RCC 7860 (cell line): ENCODE data around the gene IGLL5.

Experiments
- DNase-seq: peaks from one replicate; pipeline ENCODE4 v3.0.0-alpha.2; 2015; ENCODE audit warnings: low spot score
- FAIRE-seq: peaks from 2 replicates; lab custom pipeline; 2012; peaks lifted over from hg19 to GRCh38; lab: Jason Lieb, UNC

IGLL5 gene

GRCh38 chr22:22882033-22882717, 5.4 kb upstream of the IGLL5 start:
- no peak for FAIRE-seq

GRCh38 chr22:22883090-22883727, 4.4 kb upstream of the IGLL5 start:
- FAIRE-seq (no peak), DNase-seq (no peak)

More at GRCh38 chr22:22882033-22882717, 5.4 kb upstream of the IGLL5 start:
- DNase-seq: no peak

GRCh38 chr22:22884010-22884887, 3.4 kb upstream of the IGLL5 start:
- FAIRE-seq (no peak), DNase-seq (peak; percentile 23)

- DNase-seq (no peak), FAIRE-seq (no peak)
Measured at GRCh38 chr22:22884888-22885840, 2.5 kb upstream of the IGLL5 start.

GRCh38 chr22:22886546-22886945, 1.1 kb upstream of the IGLL5 start:
- DNase-seq (no peak), FAIRE-seq (no peak)

GRCh38 chr22:22888571-22889353, 1.1 kb downstream of the IGLL5 start:
- DNase-seq: no peak
- FAIRE-seq: no peak

- FAIRE-seq (no peak), DNase-seq (no peak)
Measured at GRCh38 chr22:22890085-22890484, 2.5 kb downstream of the IGLL5 start.

- FAIRE-seq: no peak
- DNase-seq: no peak
Measured at GRCh38 chr22:22891139-22891621, 3.6 kb downstream of the IGLL5 start.

- no peak for FAIRE-seq
- DNase-seq: no peak
Measured at GRCh38 chr22:22892096-22893052, 4.8 kb downstream of the IGLL5 start.

- no peak for FAIRE-seq
Measured at GRCh38 chr22:22893077-22893805, 5.6 kb downstream of the IGLL5 start.

GRCh38 chr22:22893891-22894739, 6.5 kb downstream of the IGLL5 start:
- DNase-seq: no peak

More at GRCh38 chr22:22893077-22893805, 5.6 kb downstream of the IGLL5 start:
- no peak for DNase-seq

GRCh38 chr22:22894740-22895731, 7.4 kb downstream of the IGLL5 start:
- FAIRE-seq (no peak), DNase-seq (no peak)

More at GRCh38 chr22:22893891-22894739, 6.5 kb downstream of the IGLL5 start:
- FAIRE-seq: no peak

- FAIRE-seq: no peak
- no peak for DNase-seq
Measured at GRCh38 chr22:22895776-22896445, 8.3 kb downstream of the IGLL5 start.

GRCh38 chr22:22896601-22897000, 9.0 kb downstream of the IGLL5 start:
- no peak for FAIRE-seq
- DNase-seq: no peak

GRCh38 chr22:22897091-22897490, 9.5 kb downstream of the IGLL5 start:
- FAIRE-seq: no peak
- no peak for DNase-seq
